HepG2 (cell line): ENCODE results near the gene NOTUM. TPM values are rescaled to one million over a fixed set of nuclear protein-coding genes. Genes with fewer than 3 reads are reported as not detected.

ENCODE experiments used
- ARID5B ChIP-seq: IDR thresholded peaks from 2 replicates; pipeline ENCODE4 v1.4.0; 2020; ENCODE audit warnings: mild to moderate bottlenecking, missing genetic modification reagents
- ARNTL ChIP-seq: sonication (generic); formaldehyde crosslinking; IDR thresholded peaks from 2 replicates; pipeline ENCODE4 v1.4.0; 2020; ENCODE audit warnings: mild to moderate bottlenecking, missing genetic modification reagents
- BHLHE40 ChIP-seq: IDR thresholded peaks from 2 replicates; pipeline ENCODE4 v1.6.1; 2011; ENCODE audit warnings: low read length, improper control_type of control experiment
- HIC2 ChIP-seq: sonication (generic); formaldehyde crosslinking; IDR thresholded peaks from 2 replicates; pipeline ENCODE4 v1.9.0; 2022; ENCODE audit warnings: low read depth, missing genetic modification reagents
- HNF4A ChIP-seq: sonication (generic); formaldehyde crosslinking; IDR thresholded peaks from 2 replicates; pipeline ENCODE4 v1.4.0; 2020; ENCODE audit warnings: missing genetic modification reagents
- POLR2A ChIP-seq, 2 experiments: IDR thresholded peaks; 2 replicates each; pipeline ENCODE4 v1.6.1; 2011; ENCODE audit warnings: low read depth in 2 of 2, low read length in 2 of 2, mild to moderate bottlenecking in 1 of 2, moderate library complexity in 1 of 2; ENCODE audit not compliant: insufficient read depth in 1 of 2
- RELA ChIP-seq: sonication (generic); formaldehyde crosslinking; IDR thresholded peaks from 2 replicates; pipeline ENCODE4 v1.4.0; 2020; ENCODE audit warnings: missing genetic modification reagents
- SETDB1 ChIP-seq: sonication (generic); formaldehyde crosslinking; IDR thresholded peaks from 2 replicates; pipeline ENCODE4 v1.5.1; 2020; ENCODE audit warnings: missing genetic modification reagents, mild to moderate bottlenecking, borderline replicate concordance
- ZBTB38 ChIP-seq: sonication (generic); formaldehyde crosslinking; IDR thresholded peaks from 2 replicates; pipeline ENCODE4 v1.5.1; 2020; ENCODE audit warnings: mild to moderate bottlenecking, missing genetic modification reagents
- ZNF333 ChIP-seq: sonication (generic); formaldehyde crosslinking; IDR thresholded peaks from 2 replicates; pipeline ENCODE4 v1.4.0; 2020; ENCODE audit warnings: mild to moderate bottlenecking, missing genetic modification reagents, borderline replicate concordance
- ZNF350 ChIP-seq: sonication (generic); formaldehyde crosslinking; IDR thresholded peaks from 2 replicates; pipeline ENCODE4 v1.4.0; 2020; ENCODE audit warnings: mild to moderate bottlenecking, low read depth, missing genetic modification reagents, borderline replicate concordance
- ZNF614 ChIP-seq: IDR thresholded peaks from 2 replicates; pipeline ENCODE4 v1.6.1; 2018; ENCODE audit warnings: missing biosample characterization, missing genetic modification reagents, inconsistent platforms, borderline replicate concordance
- polyA plus RNA-seq, 8 experiments: library from polyadenylated mRNA; depleted of rRNA in 3 of 8; stranded (reverse) in 7 of 8; unstranded in 1 of 8; fragments of >200 nt; fragmentation: Illumina TruSeq in 4 of 8; extraction: Trizol in 4 of 8; gene quantifications; 2 replicates each; pipeline versions ENCODE4 v1.2.1 to v1.2.3, GENCODE V29; 2011 to 2016; ENCODE audit warnings: low read depth in 4 of 8, missing spikeins in 1 of 8, mixed read lengths in 1 of 8; ENCODE audit not compliant: insufficient read depth in 1 of 8
- total RNA-seq, 5 experiments: library from RNA; depleted of rRNA; stranded (reverse); fragments of >200 nt; fragmentation: Illumina TruSeq; extraction: Trizol; gene quantifications; 2 replicates each; pipeline ENCODE4 v1.2.3, GENCODE V29; 2016; ENCODE audit warnings: low read depth in 1 of 5
- TF ChIP-seq, protein P1 (sequence below): sonication (generic); formaldehyde crosslinking; IDR thresholded peaks from 2 replicates; pipeline ENCODE4 v1.5.0; 2020; ENCODE audit warnings: mild to moderate bottlenecking, missing genetic modification reagents, moderate library complexity
- TF ChIP-seq, protein P2 (sequence below): sonication (generic); formaldehyde crosslinking; IDR thresholded peaks from 2 replicates; pipeline ENCODE4 v1.8.1; 2022; ENCODE audit warnings: low read depth, mild to moderate bottlenecking, missing genetic modification reagents
- TF ChIP-seq, protein P3 (sequence below): sonication (generic); formaldehyde crosslinking; IDR thresholded peaks from 2 replicates; pipeline ENCODE4 v1.4.0; 2020; ENCODE audit warnings: missing genetic modification reagents

The NOTUM gene
- total and polyA plus RNA-seq, 2 of the 13 experiments (the other 11 are each of a cell fraction or from before 2014, with no cell fraction given) = 150 to 160 TPM

- TF ChIP-seq ARID5B (CRISPR knock-in tag) (0 out of 2 replicates have a peak, but pooled peaks have one; percentile 38), ZNF614 (CRISPR knock-in tag) (no peak), HNF4A (CRISPR knock-in tag) (peak; percentile 64), ARNTL (CRISPR knock-in tag) (0 out of 2 replicates have a peak, but pooled peaks have one; percentile 26), HIC2 (CRISPR knock-in tag) (peak; percentile 94), BHLHE40 (peak; percentile 96), ZNF333 (CRISPR knock-in tag) (0 out of 2 replicates have a peak, but pooled peaks have one; percentile 14), POLR2A (IDR thresholded peaks at IDR 0.05; ENCODE audit: insufficient read depth in 1 of 2, low read depth in 2 of 2, low read length in 2 of 2) (peak; percentile 4 to 60; a peak in 2 of 4 replicates), ZNF350 (CRISPR knock-in tag) (0 out of 2 replicates have a peak, but pooled peaks have one; percentile 26), SETDB1 (CRISPR knock-in tag) (no peak), RELA (CRISPR knock-in tag) (no peak), ZBTB38 (CRISPR knock-in tag) (peak; percentile 91)
- TF ChIP-seq, protein P1, sequence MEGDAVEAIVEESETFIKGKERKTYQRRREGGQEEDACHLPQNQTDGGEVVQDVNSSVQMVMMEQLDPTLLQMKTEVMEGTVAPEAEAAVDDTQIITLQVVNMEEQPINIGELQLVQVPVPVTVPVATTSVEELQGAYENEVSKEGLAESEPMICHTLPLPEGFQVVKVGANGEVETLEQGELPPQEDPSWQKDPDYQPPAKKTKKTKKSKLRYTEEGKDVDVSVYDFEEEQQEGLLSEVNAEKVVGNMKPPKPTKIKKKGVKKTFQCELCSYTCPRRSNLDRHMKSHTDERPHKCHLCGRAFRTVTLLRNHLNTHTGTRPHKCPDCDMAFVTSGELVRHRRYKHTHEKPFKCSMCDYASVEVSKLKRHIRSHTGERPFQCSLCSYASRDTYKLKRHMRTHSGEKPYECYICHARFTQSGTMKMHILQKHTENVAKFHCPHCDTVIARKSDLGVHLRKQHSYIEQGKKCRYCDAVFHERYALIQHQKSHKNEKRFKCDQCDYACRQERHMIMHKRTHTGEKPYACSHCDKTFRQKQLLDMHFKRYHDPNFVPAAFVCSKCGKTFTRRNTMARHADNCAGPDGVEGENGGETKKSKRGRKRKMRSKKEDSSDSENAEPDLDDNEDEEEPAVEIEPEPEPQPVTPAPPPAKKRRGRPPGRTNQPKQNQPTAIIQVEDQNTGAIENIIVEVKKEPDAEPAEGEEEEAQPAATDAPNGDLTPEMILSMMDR (CRISPR knock-in tag) = 0 out of 2 replicates have a peak, but pooled peaks have one; percentile 7
- TF ChIP-seq, protein P2, sequence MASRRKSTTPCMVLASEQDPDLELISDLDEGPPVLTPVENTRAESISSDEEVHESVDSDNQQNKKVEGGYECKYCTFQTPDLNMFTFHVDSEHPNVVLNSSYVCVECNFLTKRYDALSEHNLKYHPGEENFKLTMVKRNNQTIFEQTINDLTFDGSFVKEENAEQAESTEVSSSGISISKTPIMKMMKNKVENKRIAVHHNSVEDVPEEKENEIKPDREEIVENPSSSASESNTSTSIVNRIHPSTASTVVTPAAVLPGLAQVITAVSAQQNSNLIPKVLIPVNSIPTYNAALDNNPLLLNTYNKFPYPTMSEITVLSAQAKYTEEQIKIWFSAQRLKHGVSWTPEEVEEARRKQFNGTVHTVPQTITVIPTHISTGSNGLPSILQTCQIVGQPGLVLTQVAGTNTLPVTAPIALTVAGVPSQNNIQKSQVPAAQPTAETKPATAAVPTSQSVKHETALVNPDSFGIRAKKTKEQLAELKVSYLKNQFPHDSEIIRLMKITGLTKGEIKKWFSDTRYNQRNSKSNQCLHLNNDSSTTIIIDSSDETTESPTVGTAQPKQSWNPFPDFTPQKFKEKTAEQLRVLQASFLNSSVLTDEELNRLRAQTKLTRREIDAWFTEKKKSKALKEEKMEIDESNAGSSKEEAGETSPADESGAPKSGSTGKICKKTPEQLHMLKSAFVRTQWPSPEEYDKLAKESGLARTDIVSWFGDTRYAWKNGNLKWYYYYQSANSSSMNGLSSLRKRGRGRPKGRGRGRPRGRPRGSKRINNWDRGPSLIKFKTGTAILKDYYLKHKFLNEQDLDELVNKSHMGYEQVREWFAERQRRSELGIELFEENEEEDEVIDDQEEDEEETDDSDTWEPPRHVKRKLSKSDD = peak; percentile 39; the same call in 1 of the 2 replicates
- TF ChIP-seq, protein P3, sequence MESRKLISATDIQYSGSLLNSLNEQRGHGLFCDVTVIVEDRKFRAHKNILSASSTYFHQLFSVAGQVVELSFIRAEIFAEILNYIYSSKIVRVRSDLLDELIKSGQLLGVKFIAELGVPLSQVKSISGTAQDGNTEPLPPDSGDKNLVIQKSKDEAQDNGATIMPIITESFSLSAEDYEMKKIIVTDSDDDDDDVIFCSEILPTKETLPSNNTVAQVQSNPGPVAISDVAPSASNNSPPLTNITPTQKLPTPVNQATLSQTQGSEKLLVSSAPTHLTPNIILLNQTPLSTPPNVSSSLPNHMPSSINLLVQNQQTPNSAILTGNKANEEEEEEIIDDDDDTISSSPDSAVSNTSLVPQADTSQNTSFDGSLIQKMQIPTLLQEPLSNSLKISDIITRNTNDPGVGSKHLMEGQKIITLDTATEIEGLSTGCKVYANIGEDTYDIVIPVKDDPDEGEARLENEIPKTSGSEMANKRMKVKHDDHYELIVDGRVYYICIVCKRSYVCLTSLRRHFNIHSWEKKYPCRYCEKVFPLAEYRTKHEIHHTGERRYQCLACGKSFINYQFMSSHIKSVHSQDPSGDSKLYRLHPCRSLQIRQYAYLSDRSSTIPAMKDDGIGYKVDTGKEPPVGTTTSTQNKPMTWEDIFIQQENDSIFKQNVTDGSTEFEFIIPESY = peak; percentile 98
Observed at GRCh38 chr17:81978524-81979298, 17.7 kb upstream of the NOTUM start (continued).
